ENCODE measurements around the gene PCNT.
"Not testable (repeated sequence)": the region's sequence is repeated elsewhere in the genome, so short reads cannot be mapped to it uniquely, and the experiment has no call there.

Gene PCNT

DNA sequence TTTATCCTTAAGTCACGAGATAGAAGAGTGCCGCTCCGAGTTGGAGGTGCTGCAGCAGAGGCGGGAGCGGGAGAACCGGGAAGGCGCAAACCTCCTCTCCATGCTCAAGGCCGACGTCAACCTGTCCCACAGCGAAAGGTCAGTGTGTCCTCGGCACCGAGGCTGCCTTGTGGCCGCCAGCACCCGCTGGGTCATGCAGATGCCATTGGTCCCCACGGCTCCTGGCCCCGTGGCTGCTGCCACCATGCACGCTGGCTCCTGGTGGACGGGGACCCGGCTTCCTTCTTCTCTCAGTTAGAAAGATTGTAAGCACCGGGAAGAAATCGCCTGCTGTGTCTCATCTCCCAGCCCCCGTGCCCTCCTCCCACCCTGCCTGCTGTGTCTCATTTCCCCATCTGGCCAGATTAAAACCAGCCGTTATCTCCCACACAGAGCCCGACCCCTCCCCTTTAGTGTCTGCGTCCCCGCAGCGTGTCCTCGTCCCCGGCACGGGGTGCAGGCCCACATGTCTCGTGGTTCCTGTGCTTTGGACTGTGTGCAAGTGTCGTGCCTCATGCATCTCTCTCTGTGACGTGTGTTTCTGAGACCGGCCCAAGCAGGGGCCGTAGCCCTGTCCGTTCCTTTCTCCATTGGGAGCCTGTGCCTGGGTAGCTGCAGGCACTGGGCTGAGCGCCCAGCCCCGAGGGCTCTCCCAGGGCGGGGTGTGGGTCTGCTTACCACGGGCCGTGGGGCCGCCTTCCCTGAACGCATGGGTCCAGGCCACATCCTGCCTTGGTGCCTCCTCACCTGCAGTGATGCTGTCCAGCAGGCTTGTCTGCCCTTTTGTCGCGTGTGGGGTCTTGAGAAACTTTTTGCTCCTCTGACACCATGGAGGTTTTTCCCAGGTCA, 62.1 kb downstream of the PCNT start:
- DNase-seq = no peak

- no peak for DNase-seq
These were observed 62.8 kb downstream of the PCNT start for GRCh38 chr21:46386734-46387088.

DNA sequence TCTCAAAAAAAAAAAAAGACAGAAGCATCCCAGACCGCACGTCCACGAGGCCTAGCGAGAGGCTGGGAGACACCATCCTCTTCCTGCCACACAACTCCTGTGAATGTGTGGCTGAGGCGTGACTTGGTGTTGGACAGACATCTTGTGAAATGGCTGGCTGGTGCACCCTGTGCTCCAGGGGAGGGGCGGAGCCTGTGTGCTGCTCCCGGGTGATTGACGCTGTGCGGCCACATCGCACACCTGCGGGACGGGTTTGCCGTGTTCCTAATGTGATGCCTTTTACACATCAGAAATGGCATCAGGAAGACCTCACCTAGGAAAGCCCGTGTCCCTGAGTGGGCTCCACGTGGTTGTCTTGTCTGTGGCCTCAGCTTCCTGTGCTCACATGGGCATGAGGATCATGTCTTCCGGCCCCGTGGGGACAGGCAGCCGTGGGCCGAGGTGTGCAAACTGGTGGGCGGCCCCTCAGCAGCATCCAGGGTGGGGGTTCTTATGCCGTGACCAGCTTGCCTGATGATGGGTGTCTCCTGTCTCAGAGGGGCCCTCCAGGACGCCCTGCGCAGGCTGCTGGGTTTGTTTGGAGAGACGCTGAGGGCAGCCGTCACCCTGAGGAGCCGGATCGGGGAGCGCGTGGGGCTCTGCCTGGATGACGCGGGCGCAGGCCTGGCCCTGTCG, 64.4 kb downstream of the PCNT start:
- no peak for DNase-seq

DNA sequence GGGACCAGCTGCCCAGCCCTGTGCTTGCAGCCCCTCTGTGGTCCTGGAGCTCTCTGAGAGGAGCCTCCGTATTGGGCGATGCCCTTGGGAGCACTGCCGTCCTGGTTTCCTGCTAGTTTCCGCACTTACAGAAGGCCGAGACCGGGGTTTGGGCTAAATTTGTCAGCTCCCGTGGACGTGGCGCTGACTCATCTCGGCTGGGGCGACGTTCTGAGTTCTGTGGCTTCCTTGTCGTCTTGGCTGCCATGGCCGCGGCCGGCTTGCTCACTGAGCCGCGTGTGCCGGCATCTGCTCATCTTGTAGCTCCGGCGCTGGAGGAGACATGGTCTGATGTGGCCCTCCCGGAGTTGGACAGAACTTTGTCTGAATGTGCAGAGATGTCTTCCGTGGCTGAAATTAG, 64.9 kb downstream of the PCNT start:
- DNase-seq = no peak

GRCh38 chr21:46390603-46391545, 66.9 kb downstream of the PCNT start:
- DNase-seq = no peak

- DNase-seq = no peak
These were observed 67.8 kb downstream of the PCNT start for GRCh38 chr21:46391773-46392172.

DNA sequence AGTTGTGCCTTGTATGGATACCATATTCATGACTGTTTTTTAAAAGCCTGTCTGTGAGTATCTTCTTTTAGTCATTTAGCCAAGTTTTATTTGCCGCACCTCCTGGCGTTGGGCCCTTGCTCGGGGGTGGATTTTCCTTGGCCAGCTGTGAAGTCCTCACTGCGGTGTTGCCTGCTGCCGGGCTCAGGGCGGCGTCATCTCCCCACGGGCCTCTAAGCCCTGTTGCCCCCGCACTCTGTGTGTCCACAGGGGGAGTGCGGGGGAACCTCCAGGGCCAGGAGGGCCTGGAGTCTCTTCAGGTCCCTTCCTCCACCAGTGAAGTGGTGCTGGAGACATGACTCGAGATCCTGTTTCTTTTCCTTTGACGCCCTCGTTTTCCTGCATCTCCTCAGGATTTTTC, 69.0 kb downstream of the PCNT start:
- no peak for DNase-seq

GRCh38 chr21:46393451-46393940, 69.5 kb downstream of the PCNT start:
- DNase-seq = no peak

- no peak for DNase-seq
These were observed 70.1 kb downstream of the PCNT start for GRCh38 chr21:46393941-46394594.

GRCh38 chr21:46394595-46395104, 70.7 kb downstream of the PCNT start:
- DNase-seq = no peak

DNA sequence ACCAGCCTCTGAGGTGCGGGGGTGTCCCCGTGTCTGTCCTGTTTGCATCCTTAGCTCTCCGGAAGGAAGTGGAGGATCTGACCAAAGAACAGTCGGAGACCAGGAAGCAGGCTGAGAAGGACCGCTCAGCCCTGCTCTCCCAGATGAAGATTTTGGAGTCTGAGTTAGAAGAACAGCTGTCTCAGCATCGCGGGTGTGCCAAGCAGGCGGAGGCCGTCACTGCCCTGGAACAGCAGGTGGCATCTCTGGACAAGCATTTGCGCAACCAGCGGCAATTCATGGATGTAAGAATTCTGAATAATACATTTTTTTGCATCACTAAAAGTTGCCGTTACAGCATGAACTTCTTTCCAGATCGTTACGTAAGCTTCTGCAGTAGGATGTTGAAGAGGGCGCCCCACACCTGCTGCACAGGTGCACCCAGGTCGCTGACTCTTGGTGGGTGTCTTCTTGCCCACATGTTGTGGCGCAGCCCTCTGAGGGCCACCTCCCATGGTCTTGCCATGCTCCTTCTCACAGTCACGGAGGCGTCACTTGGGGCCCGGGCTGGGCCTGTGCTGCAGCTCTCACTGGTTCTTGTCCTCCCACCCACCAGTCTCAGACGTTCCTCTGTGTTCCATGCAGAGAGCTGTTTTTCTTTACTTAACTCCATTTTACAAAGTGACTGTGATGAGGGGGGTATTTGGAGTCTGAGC, 73.4 kb downstream of the PCNT start:
- no peak for DNase-seq

DNA sequence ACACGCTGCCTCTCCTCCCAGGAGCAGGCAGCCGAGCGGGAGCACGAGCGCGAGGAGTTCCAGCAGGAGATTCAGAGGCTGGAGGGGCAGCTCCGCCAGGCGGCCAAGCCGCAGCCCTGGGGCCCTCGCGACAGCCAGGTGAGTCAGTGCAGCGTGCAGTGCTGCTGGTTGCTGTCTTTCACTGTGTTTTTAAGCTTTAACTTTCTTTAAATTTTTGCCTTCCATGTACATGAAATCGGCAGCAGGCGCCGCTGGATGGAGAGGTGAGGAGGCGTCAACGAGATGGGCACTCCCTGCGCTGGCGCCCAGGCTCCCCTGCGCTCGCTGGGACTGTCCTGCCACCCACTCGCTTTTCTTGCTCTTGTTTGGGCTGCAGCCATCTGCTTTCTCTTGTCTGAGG, 74.0 kb downstream of the PCNT start:
- no peak for DNase-seq

DNA sequence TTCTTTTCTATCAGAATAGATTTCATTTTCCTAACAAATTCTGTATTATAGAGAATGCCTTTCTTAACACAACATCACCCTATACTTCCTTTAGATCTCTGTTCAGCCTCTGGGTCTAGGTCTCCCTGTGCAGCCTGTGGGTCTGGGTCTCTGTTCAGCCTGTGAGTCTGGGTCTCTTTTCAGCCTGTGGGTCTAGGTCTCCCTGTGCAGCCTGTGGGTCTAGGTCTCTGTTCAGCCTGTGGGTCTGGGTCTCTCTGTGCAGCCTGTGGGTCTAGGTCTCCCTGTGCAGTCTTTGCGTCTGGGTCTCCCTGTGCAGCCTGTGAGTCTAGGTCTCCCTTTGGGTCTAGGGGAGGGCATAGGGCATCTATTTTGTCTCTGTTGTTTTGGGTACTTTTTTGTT, 75.2 kb downstream of the PCNT start:
- DNase-seq = no peak

GRCh38 chr21:46399686-46400085, 75.7 kb downstream of the PCNT start:
- DNase-seq = no peak

DNA sequence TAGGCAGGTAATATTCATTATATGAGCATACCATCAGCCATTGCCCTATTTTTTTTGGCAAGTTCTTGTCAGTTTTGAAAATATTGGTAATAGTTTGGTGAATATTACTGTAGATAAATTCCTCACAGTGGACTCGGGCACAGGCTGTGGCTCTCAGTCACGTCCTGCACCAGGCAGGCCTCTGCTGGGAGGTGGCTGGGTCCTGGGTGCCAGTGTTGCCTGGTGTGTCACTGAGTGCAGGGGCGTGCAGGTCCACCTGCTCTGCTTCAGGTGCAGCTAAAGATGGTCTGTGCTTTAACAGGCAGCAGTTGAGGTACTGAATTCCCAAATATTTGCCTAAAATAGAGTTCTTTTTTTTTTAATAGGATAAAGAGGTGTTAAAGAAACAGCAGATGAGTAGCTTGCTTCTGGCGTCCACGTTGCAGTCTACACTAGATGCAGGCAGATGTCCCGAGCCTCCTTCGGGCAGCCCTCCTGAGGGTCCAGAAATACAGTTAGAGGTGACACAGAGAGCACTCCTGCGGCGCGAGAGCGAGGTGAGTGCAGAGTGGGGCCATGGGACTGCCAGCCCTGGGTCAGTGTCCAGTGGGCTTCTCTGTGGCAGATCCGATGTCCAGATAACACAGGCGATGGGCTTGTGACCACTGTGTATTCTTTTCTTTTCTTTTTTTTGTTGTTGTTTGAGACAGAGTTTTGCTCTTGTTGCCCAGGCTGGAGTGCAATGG, 77.4 kb downstream of the PCNT start:
- DNase-seq = no peak

- DNase-seq = no peak
These were observed 78.5 kb downstream of the PCNT start for GRCh38 chr21:46402421-46402820.

- not testable (repeated sequence) for DNase-seq
These were observed 79.4 kb downstream of the PCNT start for GRCh38 chr21:46403234-46403811.

- no peak for DNase-seq
These were observed 80.3 kb downstream of the PCNT start for GRCh38 chr21:46404306-46404705.

- DNase-seq = no peak
These were observed 82.0 kb downstream of the PCNT start for GRCh38 chr21:46406001-46406400.

DNA sequence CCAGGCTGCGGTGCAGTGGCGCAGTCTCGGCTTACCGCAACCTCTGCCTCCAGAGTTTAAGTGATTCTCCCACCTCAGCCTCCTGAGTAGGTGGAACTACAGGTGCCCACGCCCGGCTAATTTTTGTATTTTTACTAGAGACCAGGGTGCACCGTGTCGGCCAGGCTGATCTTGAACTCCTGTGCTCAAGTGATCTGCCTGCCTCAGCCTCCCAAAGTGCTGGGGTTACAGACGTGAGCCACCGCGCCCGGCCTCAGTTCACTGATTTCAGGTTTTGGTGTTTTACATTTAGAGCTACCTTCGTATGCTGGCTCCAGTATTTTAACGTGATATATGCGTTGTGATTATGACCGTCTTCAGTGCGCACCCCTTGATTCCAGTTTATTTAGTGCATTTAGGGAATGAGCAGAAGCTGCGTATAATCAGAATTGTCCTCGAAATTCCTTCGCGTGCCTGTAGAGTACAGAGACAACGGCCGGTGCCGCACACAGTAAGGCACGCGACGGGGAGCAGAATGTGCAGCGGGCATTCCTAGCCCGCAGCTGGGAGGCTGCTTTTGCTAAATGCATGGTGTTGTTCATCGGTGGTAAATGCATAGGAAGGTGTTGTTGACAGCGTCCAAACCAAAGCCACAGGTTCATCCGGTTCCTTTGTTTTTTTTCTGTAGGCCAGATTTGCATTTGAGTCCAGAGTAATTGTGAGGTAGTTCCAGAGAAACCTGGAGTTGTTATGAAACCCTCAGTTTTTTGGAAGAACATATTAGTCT, 85.9 kb downstream of the PCNT start:
- no peak for DNase-seq

All from hippocampal formation (tissue), 2 donors.